Keratinocyte (primary cell): ENCODE measurements around the gene MSI2. TPM values are rescaled to one million over a fixed set of nuclear protein-coding genes. Genes with fewer than 3 reads are reported as not detected.

ENCODE experiments used
- DNase-seq: peaks from one replicate; pipeline ENCODE4 v3.0.0-alpha.2; 2011; ENCODE audit warnings: low read depth, missing footprints, low spot score
- FAIRE-seq: peaks from 2 replicates; lab custom pipeline; 2011; peaks lifted over from hg19 to GRCh38; lab: Jason Lieb, UNC
- H2AFZ ChIP-seq: 2 replicates; pipeline ENCODE4 v1.6.0; 2012; ENCODE audit warnings: low read length, control low read depth, inconsistent platforms; ENCODE audit not compliant: control insufficient read depth
- H3K27ac ChIP-seq: 2 replicates; pipeline ENCODE4 v1.5.1; 2011; ENCODE audit warnings: low read length; ENCODE audit not compliant: control insufficient read depth, insufficient read depth
- H3K27me3 ChIP-seq: 3 replicates; pipeline ENCODE4 v1.6.0; 2011; ENCODE audit warnings: low read length; ENCODE audit not compliant: control insufficient read depth, insufficient read depth; ENCODE audit errors: extremely low read depth
- H3K36me3 ChIP-seq, 2 experiments: 2 replicates in 1 of 2; 3 replicates in 1 of 2; pipeline ENCODE4 v1.5.1; 2011; ENCODE audit warnings: low read length in 2 of 2, mild to moderate bottlenecking in 1 of 2; ENCODE audit not compliant: control insufficient read depth in 2 of 2, insufficient read depth in 2 of 2; ENCODE audit errors: extremely low read depth in 1 of 2
- H3K4me1 ChIP-seq: 3 replicates; pipeline ENCODE4 v1.5.1; 2011; ENCODE audit warnings: low read length; ENCODE audit not compliant: control insufficient read depth, insufficient read depth; ENCODE audit errors: extremely low read depth
- H3K4me2 ChIP-seq: 3 replicates; pipeline ENCODE4 v1.6.0; 2011; ENCODE audit warnings: low read depth, low read length; ENCODE audit not compliant: control insufficient read depth, insufficient read depth; ENCODE audit errors: extremely low read depth
- H3K4me3 ChIP-seq, 3 experiments: fragments of 200-600 bp in 1 of 3; sonication (generic) in 1 of 3; 2 replicates in 2 of 3; 3 replicates in 1 of 3; pipeline ENCODE4 v1.5.1; 2011 to 2016; ENCODE audit warnings: low read length in 3 of 3, mild to moderate bottlenecking in 3 of 3, control low read depth in 2 of 3, inconsistent platforms in 1 of 3, low read depth in 1 of 3, mixed read lengths in 1 of 3, mixed run types in 1 of 3, moderate library complexity in 1 of 3; ENCODE audit not compliant: control insufficient read depth in 2 of 3, insufficient read depth in 2 of 3; ENCODE audit errors: extremely low read depth in 1 of 3
- H3K79me2 ChIP-seq: 2 replicates; pipeline ENCODE4 v1.6.0; 2012; ENCODE audit warnings: low read length; ENCODE audit not compliant: control insufficient read depth, insufficient read depth
- H3K9ac ChIP-seq: 3 replicates; pipeline ENCODE4 v1.6.0; 2011; ENCODE audit warnings: low read length; ENCODE audit not compliant: control insufficient read depth, insufficient read depth; ENCODE audit errors: extremely low read depth
- H3K9me1 ChIP-seq: 3 replicates; pipeline ENCODE4 v1.6.0; 2011; ENCODE audit warnings: low read length; ENCODE audit not compliant: control insufficient read depth, insufficient read depth; ENCODE audit errors: extremely low read depth
- H3K9me3 ChIP-seq: 2 replicates; pipeline ENCODE4 v1.5.1; 2012; ENCODE audit warnings: low read depth, low read length; ENCODE audit not compliant: control insufficient read depth
- H4K20me1 ChIP-seq: 3 replicates; pipeline ENCODE4 v1.6.0; 2011; ENCODE audit warnings: low read length; ENCODE audit not compliant: control insufficient read depth, insufficient read depth; ENCODE audit errors: extremely low read depth
- CTCF ChIP-seq, 3 experiments: IDR thresholded peaks in 1 of 3; conservative IDR thresholded peaks in 1 of 3; optimal IDR thresholded peaks in 1 of 3; 2 replicates in 2 of 3; 3 replicates in 1 of 3; pipeline versions ENCODE3 to v1.5.1; 2011; ENCODE audit warnings: low read length in 3 of 3, mild to moderate bottlenecking in 3 of 3, moderate library complexity in 2 of 3, control low read depth in 1 of 3, inconsistent platforms in 1 of 3; ENCODE audit not compliant: insufficient read depth in 2 of 3; ENCODE audit errors: extremely low read depth in 1 of 3
- EZH2 ChIP-seq: IDR thresholded peaks from one replicate; pipeline ENCODE4 v1.6.1; 2012; ENCODE audit warnings: inconsistent platforms, mild to moderate bottlenecking, low read length, moderate library complexity
- dilution Hi-C: fragments of 300-500 bp; cut with MboI; formaldehyde crosslinking; loops from one replicate; pipeline ENCODE4 v1.7.0; 2020; ENCODE audit warnings: low sequenced_read_pairs; ENCODE audit not compliant: extremely low pct_ligation_motif_present
- polyA plus RNA-seq, 5 experiments: library from polyadenylated mRNA; depleted of rRNA in 3 of 5; stranded (reverse) in 3 of 5; stranded (forward) in 1 of 5; unstranded in 1 of 5; fragments of >200 nt; gene quantifications; 1 replicate in 1 of 5; 2 replicates in 3 of 5; 3 replicates in 1 of 5; pipeline versions ENCODE4 v1.2.1 to v1.2.3, GENCODE V29; 2011 to 2012; ENCODE audit warnings: missing spikeins in 2 of 5, low read depth in 1 of 5, low replicate concordance in 1 of 5

The MSI2 gene
- polyA plus RNA-seq, 1 donor (not counting 4 experiments of a cell fraction or from before 2014, with no cell fraction given) = 22.3 TPM

GRCh38 chr17:57379237-57379894, 123.0 kb downstream of the MSI2 start:
- peaks cover 5% of the 10 kb centered on the region for H3K9me1 ChIP-seq
- peaks cover 25% of the 10 kb centered on the region for H3K4me1 ChIP-seq
- FAIRE-seq (no peak), DNase-seq (no peak)
- no peak overlapping the region for H3K9ac ChIP-seq
- H3K4me3 ChIP-seq = no peak overlapping the region
- H4K20me1 ChIP-seq = no peaks in the 10 kb centered on the region
- TF ChIP-seq CTCF (optimal IDR thresholded peaks at IDR 0.05 in 1 of 3, IDR thresholded peaks at IDR 0.05 in 1 of 3, conservative IDR thresholded peaks at IDR 0.05 in 1 of 3; ENCODE audit: extremely low read depth in 1 of 3, insufficient read depth in 2 of 3, low read length in 3 of 3) (no peak), EZH2 (no peak)
- H2AFZ ChIP-seq = no peak overlapping the region
- dilution Hi-C loops = no loop called here
- H3K27me3 ChIP-seq = no peaks in the 10 kb centered on the region
- H3K27ac ChIP-seq = no peak overlapping the region
- H3K9me3 ChIP-seq = no peaks in the 10 kb centered on the region
- no peak overlapping the region for H3K4me2 ChIP-seq
- H3K79me2 ChIP-seq = no peaks in the 10 kb centered on the region
- peaks cover 0 to 1% of the 10 kb centered on the region in 2 experiments for H3K36me3 ChIP-seq

DNA sequence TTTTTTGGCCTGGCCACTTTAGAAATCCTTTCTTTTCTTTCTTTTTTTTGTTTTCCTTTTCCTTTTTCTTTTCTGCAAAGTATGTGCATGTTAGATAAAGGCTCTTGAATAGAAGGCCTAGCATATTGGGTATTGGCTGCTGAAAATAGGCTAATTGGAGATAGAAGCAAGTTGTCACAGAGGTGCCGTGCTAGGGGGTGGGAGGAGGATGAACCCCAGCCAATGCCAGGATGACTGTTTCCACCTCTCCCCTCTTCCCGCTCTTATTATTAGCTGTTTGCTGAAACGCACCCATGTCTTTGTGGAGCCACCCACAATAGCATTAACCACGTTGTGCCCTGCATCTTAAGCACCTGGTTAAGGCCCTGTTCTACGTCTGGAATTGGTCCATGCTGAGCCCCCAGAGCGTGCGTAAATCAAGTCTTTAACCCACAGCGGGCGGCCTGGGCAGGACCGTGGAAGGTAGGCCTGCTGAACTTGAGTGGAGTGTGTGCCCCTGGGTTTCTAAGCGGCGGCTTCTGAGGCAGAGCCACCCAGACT, 123.6 kb downstream of the MSI2 start:
- H3K4me1 ChIP-seq = peaks cover 22% of the 10 kb centered on the region
- no peaks in the 10 kb centered on the region for H3K79me2 ChIP-seq
- dilution Hi-C loops = no loop called here
- no peak overlapping the region for H3K4me3 ChIP-seq
- no peak for FAIRE-seq
- H3K4me2 ChIP-seq = no peak overlapping the region
- H3K9me1 ChIP-seq = peaks cover 5% of the 10 kb centered on the region
- H3K36me3 ChIP-seq = peaks cover 0 to 1% of the 10 kb centered on the region in 2 experiments
- no peak for TF ChIP-seq EZH2
- TF ChIP-seq CTCF (optimal IDR thresholded peaks at IDR 0.05 in 1 of 3, IDR thresholded peaks at IDR 0.05 in 1 of 3, conservative IDR thresholded peaks at IDR 0.05 in 1 of 3; ENCODE audit: extremely low read depth in 1 of 3, insufficient read depth in 2 of 3, low read length in 3 of 3) = no peak
- no peaks in the 10 kb centered on the region for H4K20me1 ChIP-seq
- no peaks in the 10 kb centered on the region for H3K9me3 ChIP-seq
- H3K9ac ChIP-seq = no peak overlapping the region
- DNase-seq = no peak
- H2AFZ ChIP-seq = no peak overlapping the region
- no peak overlapping the region for H3K27ac ChIP-seq
- H3K27me3 ChIP-seq = no peaks in the 10 kb centered on the region
